Lower leg skin (tissue), 4 donors: ENCODE measurements around the gene SRRM4. TPM values are rescaled to one million over a fixed set of nuclear protein-coding genes. Genes with fewer than 3 reads are reported as not detected.

Experiments used
- DNase-seq, 2 donors: peaks; one replicate each; pipeline ENCODE4 v3.0.0-alpha.2; 2019; ENCODE audit warnings: low spot score in 2 of 2
- H3K4me3 ChIP-seq: fragments of 200-600 bp; sonication (generic); 2 replicates; pipeline ENCODE4 v1.5.1; 2017; ENCODE audit warnings: mild to moderate bottlenecking, low read depth; ENCODE audit not compliant: poor library complexity, severe bottlenecking
- POLR2A ChIP-seq, 2 donors: fragments of 450-650 bp; IDR thresholded peaks; one replicate each; pipeline ENCODE4 v1.6.1; 2016 to 2017; ENCODE audit warnings: antibody characterized with exemption in 2 of 2, mild to moderate bottlenecking in 1 of 2, moderate library complexity in 1 of 2
- WGBS, 2 donors: methylation state at CpG; one replicate each; pipeline ENCODE4 v1.1.5; 2018; 5-methylcytosine and 5-hydroxymethylcytosine counted together
- intact Hi-C: fragments of 100-400 bp; cut with DNase I; formaldehyde crosslinking; loops from one replicate; pipeline ENCODE4 v1.15.0; 2023; ENCODE audit warnings: low total_unique reads
- total RNA-seq, 4 donors: library from RNA; depleted of rRNA; stranded (reverse); fragments of >200 nt; gene quantifications; one replicate each; pipeline ENCODE4 v1.1.0, GENCODE V29; 2016
- TF ChIP-seq, protein P1 (sequence below), 3 donors: fragments of 450-650 bp; IDR thresholded peaks; one replicate each; pipeline ENCODE4 v1.5.1; 2016; ENCODE audit warnings: antibody characterized with exemption in 3 of 3, mild to moderate bottlenecking in 3 of 3, moderate library complexity in 2 of 3

The SRRM4 gene
- total RNA-seq, 4 donors from 2014 or later: 0.03 TPM; not detected in 3

- intact Hi-C loops: no loop called here
- no peak for TF ChIP-seq POLR2A (IDR thresholded peaks at IDR 0.05)
- TF ChIP-seq, protein P1, sequence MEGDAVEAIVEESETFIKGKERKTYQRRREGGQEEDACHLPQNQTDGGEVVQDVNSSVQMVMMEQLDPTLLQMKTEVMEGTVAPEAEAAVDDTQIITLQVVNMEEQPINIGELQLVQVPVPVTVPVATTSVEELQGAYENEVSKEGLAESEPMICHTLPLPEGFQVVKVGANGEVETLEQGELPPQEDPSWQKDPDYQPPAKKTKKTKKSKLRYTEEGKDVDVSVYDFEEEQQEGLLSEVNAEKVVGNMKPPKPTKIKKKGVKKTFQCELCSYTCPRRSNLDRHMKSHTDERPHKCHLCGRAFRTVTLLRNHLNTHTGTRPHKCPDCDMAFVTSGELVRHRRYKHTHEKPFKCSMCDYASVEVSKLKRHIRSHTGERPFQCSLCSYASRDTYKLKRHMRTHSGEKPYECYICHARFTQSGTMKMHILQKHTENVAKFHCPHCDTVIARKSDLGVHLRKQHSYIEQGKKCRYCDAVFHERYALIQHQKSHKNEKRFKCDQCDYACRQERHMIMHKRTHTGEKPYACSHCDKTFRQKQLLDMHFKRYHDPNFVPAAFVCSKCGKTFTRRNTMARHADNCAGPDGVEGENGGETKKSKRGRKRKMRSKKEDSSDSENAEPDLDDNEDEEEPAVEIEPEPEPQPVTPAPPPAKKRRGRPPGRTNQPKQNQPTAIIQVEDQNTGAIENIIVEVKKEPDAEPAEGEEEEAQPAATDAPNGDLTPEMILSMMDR (IDR thresholded peaks at IDR 0.05): no peak
- WGBS, 2 donors: 13 to 33% methylated on average over 2 of the region's 2 CpGs
- DNase-seq: no peak
- H3K4me3 ChIP-seq: no peak overlapping the region
Measured at GRCh38 chr12:119011231-119011630, 29.9 kb downstream of the SRRM4 start.

GRCh38 chr12:119012179-119012578, 30.8 kb downstream of the SRRM4 start:
- no peak for DNase-seq
- TF ChIP-seq, protein P1 (IDR thresholded peaks at IDR 0.05): no peak
- TF ChIP-seq POLR2A (IDR thresholded peaks at IDR 0.05): no peak
- intact Hi-C loops: no loop called here
- 34 to 39% methylated on average over 3 of the region's 3 CpGs for WGBS, 2 donors
- H3K4me3 ChIP-seq: no peak overlapping the region

DNA sequence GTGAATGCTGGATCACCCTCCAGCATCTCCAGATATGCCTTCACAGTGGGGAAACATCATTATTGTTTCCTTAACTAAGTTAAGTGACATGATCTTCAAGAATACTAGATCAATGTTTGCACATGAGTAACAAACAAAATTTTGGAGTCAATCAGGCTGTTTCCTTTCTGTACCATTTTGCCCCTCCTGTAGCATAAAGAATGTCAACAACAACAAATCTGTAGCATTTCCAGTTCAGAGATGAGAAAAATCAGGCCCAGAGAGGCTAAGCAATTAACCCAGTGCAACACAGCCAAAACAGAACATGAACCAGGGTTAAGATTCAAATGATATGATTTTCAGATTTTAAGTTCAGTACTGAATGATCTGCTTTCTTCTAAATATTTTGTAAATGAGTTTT, 31.7 kb downstream of the SRRM4 start:
- no peak for TF ChIP-seq POLR2A (IDR thresholded peaks at IDR 0.05)
- TF ChIP-seq, protein P1 (IDR thresholded peaks at IDR 0.05): no peak
- no peak for DNase-seq
- intact Hi-C loops: no loop called here
- no peak overlapping the region for H3K4me3 ChIP-seq

GRCh38 chr12:119014368-119014767, 33.0 kb downstream of the SRRM4 start:
- 84 to 97% methylated on average over 1 of the region's 1 CpG for WGBS, 2 donors
- intact Hi-C loops: no loop called here
- no peak overlapping the region for H3K4me3 ChIP-seq
- DNase-seq: no peak
- TF ChIP-seq POLR2A (IDR thresholded peaks at IDR 0.05): no peak
- TF ChIP-seq, protein P1 (IDR thresholded peaks at IDR 0.05): no peak

DNA sequence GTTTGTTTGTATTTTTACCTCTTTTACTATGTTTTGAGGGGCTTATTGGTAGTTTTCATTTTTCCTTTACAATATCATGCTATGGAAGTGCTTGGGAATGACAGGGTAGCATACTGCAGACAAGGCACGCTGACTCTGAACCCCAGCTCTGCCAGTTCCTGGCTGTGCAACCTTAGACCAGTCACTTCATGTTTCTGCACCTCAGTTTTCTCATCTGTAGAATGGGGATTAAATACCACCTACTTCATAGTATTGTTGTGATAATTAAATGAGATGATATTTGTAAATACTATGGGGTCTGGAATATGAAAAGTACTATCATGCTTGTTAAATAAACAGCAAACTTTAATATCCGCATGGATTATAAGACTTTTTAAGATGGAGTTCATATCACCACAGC, 35.4 kb downstream of the SRRM4 start:
- intact Hi-C loops: no loop called here

GRCh38 chr12:119019166-119019565, 37.8 kb downstream of the SRRM4 start:
- intact Hi-C loops: no loop called here
- WGBS, 2 donors: 14 to 28% methylated on average over 3 of the region's 3 CpGs
- no peak for DNase-seq
- TF ChIP-seq, protein P1 (IDR thresholded peaks at IDR 0.05): no peak
- TF ChIP-seq POLR2A (IDR thresholded peaks at IDR 0.05): no peak
- no peak overlapping the region for H3K4me3 ChIP-seq

More for the DNA sequence above, 35.4 kb downstream of the SRRM4 start:
- TF ChIP-seq, protein P1 (IDR thresholded peaks at IDR 0.05): no peak
- TF ChIP-seq POLR2A (IDR thresholded peaks at IDR 0.05): no peak
- no peak overlapping the region for H3K4me3 ChIP-seq
- 49 to 77% methylated on average over 2 of the region's 2 CpGs for WGBS, 2 donors
- DNase-seq: no peak
